Heart left ventricle (tissue), 16 donors: Measurements from ENCODE around the gene NARF. TPM values are rescaled to one million over a fixed set of nuclear protein-coding genes. Genes with fewer than 3 reads are reported as not detected.

Experiments used
- ATAC-seq, 4 donors: fragments of 200-7000 bp; cut with Tn5 transposase; one replicate each; pipeline ENCODE4 v1.9.1; 2020 to 2022; ENCODE audit warnings: moderate library complexity in 4 of 4, mild to moderate bottlenecking in 3 of 4, moderate number of reproducible peaks in 1 of 4
- DNase-seq, 5 donors: peaks; one replicate each; pipeline ENCODE4 v3.0.0-alpha.2; 2020
- H3K27ac ChIP-seq, 12 donors: fragments of 200-600 bp; sonication (generic) in 4 of 12; one replicate each; pipeline versions ENCODE4 v1.5.0 to v1.8.0; 2016 to 2022; ENCODE audit warnings: mild to moderate bottlenecking in 2 of 12
- H3K27me3 ChIP-seq, 9 donors: fragments of 200-600 bp; sonication (generic) in 2 of 9; one replicate each; pipeline versions ENCODE4 v1.5.1 to v1.8.0; 2016 to 2022; ENCODE audit warnings: mild to moderate bottlenecking in 3 of 9
- H3K36me3 ChIP-seq, 9 donors: fragments of 200-600 bp; sonication (generic) in 2 of 9; one replicate each; pipeline versions ENCODE4 v1.5.0 to v1.8.0; 2018 to 2022; ENCODE audit warnings: mild to moderate bottlenecking in 2 of 9
- H3K4me1 ChIP-seq, 12 donors: fragments of 200-600 bp; sonication (generic) in 4 of 12; one replicate each; pipeline versions ENCODE4 v1.5.0 to v1.8.0; 2016 to 2022; ENCODE audit warnings: mild to moderate bottlenecking in 3 of 12
- H3K4me3 ChIP-seq, 12 donors: fragments of 200-600 bp; sonication (generic) in 4 of 12; one replicate each; pipeline versions ENCODE4 v1.5.0 to v1.8.0; 2017 to 2022; ENCODE audit warnings: mild to moderate bottlenecking in 9 of 12, moderate library complexity in 4 of 12
- H3K9me3 ChIP-seq, 12 donors: fragments of 200-600 bp; sonication (generic) in 4 of 12; one replicate each; pipeline versions ENCODE4 v1.5.0 to v1.8.0; 2016 to 2022; ENCODE audit warnings: mild to moderate bottlenecking in 1 of 12
- POLR2A ChIP-seq, 2 donors: fragments of 450-650 bp; IDR thresholded peaks; one replicate each; pipeline ENCODE4 v1.6.1; 2017; ENCODE audit warnings: antibody characterized with exemption in 2 of 2, mild to moderate bottlenecking in 2 of 2, moderate library complexity in 2 of 2
- WGBS, 4 donors: extraction: QIAGEN DNeasy Blood & Tissue Kit in 2 of 4; methylation state at CpG; one replicate each; pipeline versions ENCODE4 v1.1.5 to v1.1.7; 2013 to 2018; 5-methylcytosine and 5-hydroxymethylcytosine counted together
- intact Hi-C, 10 donors: fragments of 100-400 bp; cut with DNase I; formaldehyde crosslinking; loops; one replicate each; pipeline versions ENCODE4 v1.11.1 to v1.14.2; 2022
- polyA plus RNA-seq, 2 donors: library from polyadenylated mRNA; stranded (reverse); fragments of 200-250 nt; gene quantifications; one replicate each; pipeline ENCODE4 v1.2.3, GENCODE V29; 2013
- total RNA-seq, 9 donors: library from RNA; depleted of rRNA in 2 of 9; stranded (reverse); fragments of >200 nt in 2 of 9; fragmentation: NEBNext Ultra II Directional in 3 of 9; extraction: Animal tissue kit (Norgen Biotek cat#: 25700) in 3 of 9; gene quantifications; one replicate each; pipeline versions ENCODE4 v1.1.0 to v1.2.4, GENCODE V29; 2016 to 2023
- TF ChIP-seq, protein P1 (sequence below), 12 donors: fragments of 200-600 bp; sonication (generic) in 4 of 12; IDR thresholded peaks; one replicate each; pipeline versions ENCODE4 v1.5.0 to v1.8.0; 2018 to 2022; ENCODE audit warnings: antibody characterized with exemption in 12 of 12, mild to moderate bottlenecking in 5 of 12
- donor health status: ischemic (EF 13 %, LVEDD 7.1; RV severe dilation, severe dysfunction).
- donor health status: healthy with polysubstance abuse.
- donor health status: DM: no; HTN: yes; CAD: no.
- donor health status: DM: no; HTN: no; CAD: no.
- donor health status: ischemic (EF 25% LVEDD 6.9; RV normal size, moderate dysfunction).
- donor health status: ischemic (EF 25% LVEDD 5.7; RV mildly dilated, moderate dysfunction).
- donor health status: healthy.
- donor health status: DM: yes; HTN: yes; CAD: no.
- donor health status: ischemic (EF 35%, LVEDD 5.7; RV mildly dilated, moderate dysfunction).
- donor health status: nonischemic (EF 11% LVEDD 7.7; RV severe dilation, severe dysfunction).
- donor health status: DM: yes; HTN: yes; CAD: no.
- donor health status: PGD.
- donor health status: ischemic (EF 29% LVEDD 5.4; RV normal size, mild dysfunction).
- donor health status: nonischemic (EF 23%, LVEDD 6.1; RV moderate dilation, normal function).

Gene NARF
- total and polyA plus RNA-seq, 11 donors = 48.6 to 111 (median 63.0) TPM

DNA sequence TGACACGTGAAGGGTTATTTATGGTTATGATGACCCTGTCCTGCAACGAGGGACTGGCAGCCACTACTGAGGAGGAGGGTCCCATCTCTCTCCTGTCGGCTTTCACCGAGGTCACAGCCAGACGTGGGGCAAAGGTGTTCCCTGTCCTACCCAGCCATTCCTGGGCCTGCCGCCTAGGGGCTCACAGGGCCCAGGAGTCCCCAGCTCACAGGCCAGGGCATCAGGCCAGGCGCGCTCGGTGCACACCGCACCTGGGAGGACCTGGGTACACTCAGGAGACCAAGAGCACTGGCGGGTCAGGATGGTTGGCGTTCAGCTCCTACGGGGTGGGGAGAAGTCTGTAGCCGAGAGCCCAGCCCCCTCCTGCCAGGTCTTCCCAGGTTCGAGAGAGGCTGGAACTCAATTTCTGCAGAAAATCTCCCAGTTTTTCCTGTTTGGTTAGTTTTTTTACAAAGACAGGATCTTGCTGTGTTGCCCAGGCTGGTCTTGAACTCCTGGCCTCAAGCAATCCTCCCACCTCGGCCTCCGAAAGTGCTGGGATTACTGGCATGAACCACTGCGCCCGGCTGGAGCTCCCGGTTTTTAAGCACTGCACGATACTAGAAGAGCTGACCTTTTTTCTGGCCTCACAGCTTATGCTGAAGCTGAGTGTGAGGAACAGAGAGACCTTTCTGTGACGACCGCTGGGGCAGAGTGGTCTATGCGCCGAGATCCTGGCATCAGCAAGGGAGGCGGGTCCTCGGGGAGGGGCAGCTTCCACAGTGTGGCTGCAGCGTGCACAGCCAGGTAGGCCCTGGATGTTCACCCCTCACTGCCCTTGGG lies 15.7 kb upstream of the NARF start:
- no peak for TF ChIP-seq POLR2A (IDR thresholded peaks at IDR 0.05)
- TF ChIP-seq, protein P1, sequence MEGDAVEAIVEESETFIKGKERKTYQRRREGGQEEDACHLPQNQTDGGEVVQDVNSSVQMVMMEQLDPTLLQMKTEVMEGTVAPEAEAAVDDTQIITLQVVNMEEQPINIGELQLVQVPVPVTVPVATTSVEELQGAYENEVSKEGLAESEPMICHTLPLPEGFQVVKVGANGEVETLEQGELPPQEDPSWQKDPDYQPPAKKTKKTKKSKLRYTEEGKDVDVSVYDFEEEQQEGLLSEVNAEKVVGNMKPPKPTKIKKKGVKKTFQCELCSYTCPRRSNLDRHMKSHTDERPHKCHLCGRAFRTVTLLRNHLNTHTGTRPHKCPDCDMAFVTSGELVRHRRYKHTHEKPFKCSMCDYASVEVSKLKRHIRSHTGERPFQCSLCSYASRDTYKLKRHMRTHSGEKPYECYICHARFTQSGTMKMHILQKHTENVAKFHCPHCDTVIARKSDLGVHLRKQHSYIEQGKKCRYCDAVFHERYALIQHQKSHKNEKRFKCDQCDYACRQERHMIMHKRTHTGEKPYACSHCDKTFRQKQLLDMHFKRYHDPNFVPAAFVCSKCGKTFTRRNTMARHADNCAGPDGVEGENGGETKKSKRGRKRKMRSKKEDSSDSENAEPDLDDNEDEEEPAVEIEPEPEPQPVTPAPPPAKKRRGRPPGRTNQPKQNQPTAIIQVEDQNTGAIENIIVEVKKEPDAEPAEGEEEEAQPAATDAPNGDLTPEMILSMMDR (IDR thresholded peaks at IDR 0.05) = no peak
- Histone ChIP-seq H3K27me3 (no peaks in the 10 kb centered on the region), H3K4me3 (no peak overlapping the region), H3K36me3 (peaks cover 0 to 58% (median 19%) of the 10 kb centered on the region in 9 donors), H3K27ac (no peak overlapping the region), H3K4me1 (peaks cover 0 to 36% (median 7%) of the 10 kb centered on the region in 12 donors), H3K9me3 (no peaks in the 10 kb centered on the region)
- WGBS, 4 donors = 90 to 93% (median 90%) methylated on average over 24 to 28 of the region's 28 CpGs
- DNase-seq (no peak), ATAC-seq (no peak)
- intact Hi-C loops = no loop called here

DNA sequence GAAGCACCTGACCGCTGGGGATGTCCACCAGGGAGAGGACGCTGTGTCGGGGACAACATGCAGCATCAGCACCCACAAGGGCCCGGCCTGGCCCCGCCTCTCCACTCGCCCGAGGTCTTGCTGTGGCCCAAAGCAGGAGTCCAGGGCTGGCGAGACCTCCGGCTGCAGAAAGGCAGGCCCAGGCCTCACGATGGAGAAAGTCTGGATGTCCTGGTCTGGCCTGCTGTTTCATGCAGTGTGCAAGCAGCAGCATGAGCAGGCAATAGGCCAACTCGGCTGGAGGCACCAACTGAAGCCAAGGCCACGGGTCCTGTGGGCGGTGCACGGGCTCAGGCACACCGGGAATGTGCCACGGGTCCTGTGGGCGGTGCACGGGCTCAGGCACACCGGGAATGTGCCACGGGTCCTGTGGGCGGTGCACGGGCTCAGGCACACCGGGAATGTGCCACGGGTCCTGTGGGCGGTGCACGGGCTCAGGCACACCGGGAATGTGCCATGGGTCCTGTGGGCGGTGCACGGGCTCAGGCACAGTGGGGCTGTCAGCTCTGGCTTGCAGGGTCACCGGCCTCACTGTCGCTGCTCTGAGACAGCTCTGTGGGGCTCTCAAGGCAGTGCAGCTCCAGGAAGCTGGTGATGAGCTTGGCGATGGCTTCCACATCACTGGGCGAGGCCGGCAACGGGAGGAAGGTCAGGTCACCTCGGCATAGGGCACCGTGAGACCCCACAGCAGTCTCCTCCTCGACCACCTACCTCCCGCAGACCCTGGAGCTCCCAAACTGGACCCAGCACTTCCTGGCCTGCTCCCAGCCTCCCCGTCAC lies 14.9 kb upstream of the NARF start:
- Histone ChIP-seq H3K27me3 (no peaks in the 10 kb centered on the region), H3K9me3 (no peaks in the 10 kb centered on the region), H3K27ac (no peak overlapping the region), H3K4me3 (no peak overlapping the region), H3K4me1 (peaks cover 0 to 38% (median 7%) of the 10 kb centered on the region in 12 donors), H3K36me3 (peaks cover 0 to 60% (median 19%) of the 10 kb centered on the region in 9 donors)
- no peak for ATAC-seq
- intact Hi-C loops = no loop called here
- TF ChIP-seq, protein P1 (IDR thresholded peaks at IDR 0.05) = no peak
- TF ChIP-seq POLR2A (IDR thresholded peaks at IDR 0.05) = no peak
- WGBS, 4 donors = 89 to 92% (median 90%) methylated on average over 19 to 38 of the region's 40 CpGs
- no peak for DNase-seq

DNA sequence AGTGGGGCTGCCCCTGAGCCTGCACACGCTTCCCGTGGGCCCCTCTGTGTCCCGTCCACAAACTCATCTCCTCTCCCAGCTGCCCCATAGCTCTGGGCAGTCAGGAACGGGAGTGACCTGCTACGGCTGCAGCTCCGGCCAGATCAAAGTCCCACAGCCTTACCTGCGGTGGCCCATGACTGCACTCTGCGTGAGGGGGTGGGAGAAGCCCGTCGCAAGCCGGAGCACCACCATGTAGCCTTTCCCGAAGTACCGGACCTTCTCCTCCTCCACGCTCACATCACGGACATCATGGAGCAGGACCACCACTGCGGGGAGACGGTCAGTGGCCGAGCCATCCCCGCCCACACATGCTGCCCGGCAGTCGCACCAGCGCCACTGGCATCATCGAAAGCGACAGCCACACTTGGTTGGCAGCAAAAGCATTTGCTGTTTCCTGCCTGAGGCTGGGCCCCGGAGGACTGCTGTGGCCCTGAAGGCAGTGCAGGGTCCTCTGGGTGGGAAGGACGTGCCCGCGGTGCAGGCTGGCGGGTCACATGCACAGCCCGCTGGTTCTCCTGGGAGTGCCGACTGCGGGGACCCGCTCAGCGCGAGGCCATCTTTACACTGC lies 14.2 kb upstream of the NARF start:
- WGBS, 4 donors = 92 to 96% (median 95%) methylated on average over 22 to 35 of the region's 35 CpGs
- ATAC-seq (no peak), DNase-seq (no peak)
- Histone ChIP-seq H3K27me3 (no peaks in the 10 kb centered on the region), H3K4me3 (no peak overlapping the region), H3K27ac (no peak overlapping the region), H3K9me3 (no peaks in the 10 kb centered on the region), H3K36me3 (peaks cover 0 to 60% (median 19%) of the 10 kb centered on the region in 9 donors), H3K4me1 (peaks cover 0 to 46% (median 13%) of the 10 kb centered on the region in 12 donors)
- TF ChIP-seq POLR2A (IDR thresholded peaks at IDR 0.05) = no peak
- TF ChIP-seq, protein P1 (IDR thresholded peaks at IDR 0.05) = no peak
- intact Hi-C loops = no loop called here
